Myometrial cell (primary cell): ENCODE measurements around the gene RSPH10B. TPM values are rescaled to one million over a fixed set of nuclear protein-coding genes. Genes with fewer than 3 reads are reported as not detected.

Experiments
- total RNA-seq: library from RNA; depleted of rRNA; stranded (reverse); fragments of >200 nt; gene quantifications from 2 replicates; pipeline ENCODE4 v1.2.3, GENCODE V29; 2015

RSPH10B gene
- not detected in 2 replicates for total RNA-seq

DNA sequence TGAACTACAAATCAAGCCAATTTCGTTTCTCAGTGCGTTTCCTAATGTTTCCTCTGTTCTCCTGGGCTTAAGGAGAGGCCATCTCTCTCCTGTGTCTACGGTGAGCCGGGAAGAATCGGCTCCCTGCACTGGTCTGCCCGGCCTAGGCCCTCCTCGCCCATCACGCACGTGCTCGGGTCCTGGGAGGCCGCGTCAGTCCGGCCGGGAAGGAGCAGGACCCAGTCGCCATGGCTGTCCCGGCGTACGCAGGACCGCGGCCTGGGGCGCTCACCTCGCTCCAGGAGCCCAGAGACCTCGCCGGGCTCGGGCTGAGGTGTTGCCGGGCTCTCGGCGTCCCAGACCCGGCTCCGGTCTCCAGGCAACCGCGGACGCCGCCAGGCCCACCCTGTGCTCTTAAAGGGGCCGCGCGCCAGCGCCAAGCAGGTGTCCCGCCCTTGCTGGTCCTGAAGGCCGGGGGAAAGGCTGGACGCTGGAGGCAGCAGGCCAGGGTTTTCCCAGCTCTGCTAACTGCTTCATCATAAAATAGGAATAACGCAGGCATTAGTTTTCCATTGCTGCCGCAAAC is at the start of gene RSPH10B:
TSS of gene RSPH10B (minus strand) at position 343 of the 565 bp plus-strand sequence. CDS start 3,573 bp downstream, outside the sequence.

DNA sequence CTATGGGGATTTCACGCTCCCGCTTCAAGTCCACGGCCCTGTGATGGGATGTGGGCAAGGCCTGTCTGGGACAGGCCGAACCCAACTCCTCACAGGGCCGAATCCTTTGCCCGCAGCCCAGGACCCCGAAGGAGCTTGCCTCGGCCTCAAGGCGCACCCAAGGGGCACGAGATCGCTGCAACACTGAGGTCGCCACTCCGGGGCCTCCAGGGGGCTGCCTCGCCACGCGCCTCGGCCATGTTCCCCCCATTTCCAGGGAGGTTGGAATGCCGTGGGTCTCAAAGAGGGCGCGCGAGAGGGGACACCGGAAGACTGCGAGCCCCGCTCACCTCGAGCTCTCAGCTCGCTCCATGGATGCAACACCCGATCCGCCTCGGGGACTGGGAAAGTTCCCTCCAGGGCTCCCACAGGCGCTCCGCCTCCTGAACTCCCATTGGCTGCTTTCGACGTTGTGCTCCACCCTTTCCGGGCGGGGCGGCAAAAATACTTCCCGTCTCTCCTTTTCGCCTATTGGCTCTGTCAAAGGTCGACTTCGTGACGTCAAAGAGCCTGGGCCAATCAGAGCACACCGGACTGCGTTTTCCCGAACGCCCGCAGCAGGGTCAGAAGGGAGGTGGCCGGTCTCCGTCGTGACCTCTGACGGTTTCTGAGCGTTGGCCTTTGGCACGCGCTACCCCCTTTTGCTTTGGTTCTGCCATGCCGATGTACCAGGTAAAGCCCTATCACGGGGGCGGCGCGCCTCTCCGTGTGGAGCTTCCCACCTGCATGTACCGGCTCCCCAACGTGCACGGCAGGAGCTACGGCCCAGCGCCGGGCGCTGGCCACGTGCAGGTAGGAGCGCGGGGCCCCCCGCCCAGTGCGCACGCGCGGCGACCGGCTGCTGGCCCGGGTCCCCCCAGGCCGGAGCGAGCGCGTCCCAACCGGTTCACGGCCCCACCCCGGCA is 38.5 kb upstream of the RSPH10B start, which contains the start of the genes AIMP2 and PMS2:
TSS of gene AIMP2 (plus strand) at position 605 of the 944 bp plus-strand sequence. CDS start at position 697, 92 bp downstream.
TSS of gene PMS2 (minus strand) at position 382 of the 944 bp plus-strand sequence. CDS start at position 352, 30 bp downstream.

DNA sequence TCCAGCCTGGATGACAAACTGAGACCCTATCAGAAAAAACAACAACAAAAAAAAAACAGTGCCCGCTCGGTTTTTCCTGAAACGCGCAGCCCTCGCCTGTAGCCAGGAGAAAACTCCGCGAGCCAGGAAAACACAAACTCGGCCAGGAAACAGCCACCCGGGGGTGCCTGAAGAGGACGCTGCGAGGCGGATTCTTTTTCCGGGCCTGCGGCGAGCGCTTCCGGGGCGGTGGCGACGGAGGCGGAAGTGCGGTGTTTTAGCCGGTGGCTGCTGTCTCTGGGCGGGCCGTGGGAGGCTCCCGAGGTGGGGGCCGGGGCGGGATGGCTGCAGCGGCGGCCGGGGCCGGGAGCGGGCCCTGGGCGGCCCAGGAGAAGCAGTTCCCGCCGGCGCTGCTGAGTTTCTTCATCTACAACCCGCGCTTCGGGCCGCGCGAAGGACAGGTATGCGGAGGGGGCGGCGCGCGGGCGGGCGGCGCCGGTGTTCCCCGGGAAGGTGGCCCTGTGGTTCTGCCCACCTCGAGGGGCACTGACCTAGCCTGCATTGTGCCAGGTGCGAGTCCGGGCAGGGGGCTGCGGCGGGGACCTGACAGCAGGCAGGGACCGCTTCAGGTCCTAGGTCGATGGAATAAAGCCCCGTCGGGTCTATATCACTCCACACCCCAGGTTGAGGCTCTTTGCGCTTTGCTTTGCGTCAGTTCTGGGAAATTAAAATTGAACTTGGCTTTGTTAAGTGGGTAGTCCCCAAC is 71.8 kb downstream of the RSPH10B start, which contains the start of gene CCZ1:
TSS of gene CCZ1 (plus strand) at position 254 of the 745 bp plus-strand sequence. CDS start at position 321, 67 bp downstream.

Other genes with a start within 250 kb of the RSPH10B start
- 20.8 and 27.5 TPM in 2 replicates for gene RNF216, start 189.0 kb downstream of the RSPH10B start, total RNA-seq
- not detected in 2 replicates for gene OCM, start 89.9 kb downstream of the RSPH10B start, total RNA-seq
- 77.4 and 79.6 TPM in 2 replicates for gene CCZ1, start 72.0 kb downstream of the RSPH10B start, total RNA-seq
- gene PMS2, start 38.4 kb upstream of the RSPH10B start, total RNA-seq, result 11.5 and 14.5 TPM in 2 replicates
- 58.8 and 69.2 TPM in 2 replicates for gene AIMP2, start 38.6 kb upstream of the RSPH10B start, total RNA-seq
- not detected in 2 replicates for gene ANKRD61, start 60.7 kb upstream of the RSPH10B start, total RNA-seq
- 120 and 142 TPM in 2 replicates for gene EIF2AK1, start 88.5 kb upstream of the RSPH10B start, total RNA-seq
- 1.7 and 2.5 TPM in 2 replicates for gene USP42, start 134.3 kb upstream of the RSPH10B start, total RNA-seq